CD4-positive, alpha-beta T cell treated with Interleukin-17A for 4 hours (primary cell): ENCODE measurements around the gene OLIG1.

ENCODE experiments used
- DNase-seq: peaks from one replicate; pipeline ENCODE4 v3.0.0-alpha.2; 2020; ENCODE audit warnings: mixed read lengths

Gene OLIG1

GRCh38 chr21:33105088-33105487 lies 35.1 kb downstream of the OLIG1 start:
- DNase-seq, result no peak

DNA sequence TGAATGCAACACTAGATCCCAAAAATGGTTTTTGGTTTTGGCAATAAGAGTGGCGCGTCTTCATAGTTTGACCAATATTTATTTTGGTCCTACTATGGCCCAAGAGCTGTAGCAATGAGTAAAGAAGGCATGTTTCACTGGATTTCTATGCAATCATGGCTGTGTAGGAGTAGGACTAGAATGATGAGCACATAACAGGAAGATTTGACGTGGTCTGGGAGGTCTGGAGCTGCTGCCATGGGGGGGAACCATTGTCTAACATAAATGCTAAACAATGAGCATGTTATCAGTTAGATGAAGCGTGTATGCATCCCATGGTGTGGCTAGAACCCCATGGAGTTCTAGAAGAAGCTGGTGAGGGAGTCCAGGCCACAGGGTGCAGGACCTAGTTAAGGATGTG lies 38.3 kb downstream of the OLIG1 start:
- no peak for DNase-seq

DNA sequence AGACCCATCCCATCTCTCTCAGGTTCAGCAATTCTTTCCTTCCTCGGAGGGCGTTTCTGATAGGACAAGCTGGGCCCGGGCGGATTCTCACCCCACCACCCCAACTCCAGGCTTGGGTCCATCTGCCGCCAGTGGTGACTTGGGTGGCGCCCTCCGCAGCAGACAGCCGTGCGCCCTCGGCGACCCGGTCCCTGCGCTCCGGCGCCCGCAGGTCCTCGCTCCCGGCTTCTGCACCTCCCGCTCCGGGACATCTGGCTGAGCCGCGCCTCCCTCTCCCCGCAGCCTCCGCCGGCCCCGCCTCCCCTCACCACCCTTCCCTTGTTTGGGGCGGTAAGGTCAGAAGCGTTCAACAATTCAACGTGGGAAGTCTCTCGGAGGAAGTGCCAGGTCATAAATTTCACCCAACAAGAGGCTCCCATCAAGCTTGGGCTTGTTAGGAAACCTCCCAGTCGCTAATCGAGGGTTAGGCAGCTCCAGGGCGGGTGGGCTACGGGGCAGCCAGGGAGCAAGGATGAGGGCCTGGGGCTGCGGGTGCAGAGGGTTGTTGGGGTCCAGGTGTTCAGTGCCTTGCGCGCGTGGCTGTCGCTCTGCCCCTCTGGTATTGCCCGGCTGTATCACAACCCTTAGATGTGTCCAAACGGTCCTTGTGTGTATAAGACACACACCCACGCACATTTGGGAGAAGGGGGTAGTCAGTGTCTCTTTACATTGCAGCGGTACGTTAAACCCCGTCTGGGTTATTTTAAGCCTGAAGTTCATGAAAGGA lies 39.8 kb downstream of the OLIG1 start:
- peak; percentile 50 for DNase-seq

GRCh38 chr21:33110340-33110715 lies 40.4 kb downstream of the OLIG1 start:
- no peak for DNase-seq

GRCh38 chr21:33111577-33111976 lies 41.6 kb downstream of the OLIG1 start:
- DNase-seq, result no peak

- no peak for DNase-seq
These were observed 42.2 kb downstream of the OLIG1 start for GRCh38 chr21:33112151-33112550.

DNA sequence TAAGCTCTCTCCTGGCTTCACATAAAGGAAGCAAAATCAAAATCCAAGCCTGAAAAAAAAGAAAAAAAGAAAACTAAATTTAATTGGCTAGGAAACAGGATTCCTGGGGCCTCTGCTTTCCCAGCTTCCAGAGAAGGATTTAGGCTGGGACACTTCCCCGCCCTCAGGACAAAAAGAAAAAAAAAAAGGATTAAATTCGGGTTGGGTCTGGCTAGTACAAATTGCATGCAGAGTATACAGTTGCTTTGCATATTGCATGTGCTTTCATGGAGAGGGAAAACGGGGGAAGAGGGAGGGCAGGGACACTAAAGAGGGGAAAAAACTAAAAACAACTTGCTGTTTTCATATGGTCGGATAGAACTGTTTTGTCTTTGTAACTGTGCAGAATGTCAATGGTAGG lies 42.7 kb downstream of the OLIG1 start:
- no peak for DNase-seq

GRCh38 chr21:33113131-33113530 lies 43.2 kb downstream of the OLIG1 start:
- DNase-seq, result no peak

GRCh38 chr21:33114276-33114675 lies 44.3 kb downstream of the OLIG1 start:
- DNase-seq, result no peak

DNA sequence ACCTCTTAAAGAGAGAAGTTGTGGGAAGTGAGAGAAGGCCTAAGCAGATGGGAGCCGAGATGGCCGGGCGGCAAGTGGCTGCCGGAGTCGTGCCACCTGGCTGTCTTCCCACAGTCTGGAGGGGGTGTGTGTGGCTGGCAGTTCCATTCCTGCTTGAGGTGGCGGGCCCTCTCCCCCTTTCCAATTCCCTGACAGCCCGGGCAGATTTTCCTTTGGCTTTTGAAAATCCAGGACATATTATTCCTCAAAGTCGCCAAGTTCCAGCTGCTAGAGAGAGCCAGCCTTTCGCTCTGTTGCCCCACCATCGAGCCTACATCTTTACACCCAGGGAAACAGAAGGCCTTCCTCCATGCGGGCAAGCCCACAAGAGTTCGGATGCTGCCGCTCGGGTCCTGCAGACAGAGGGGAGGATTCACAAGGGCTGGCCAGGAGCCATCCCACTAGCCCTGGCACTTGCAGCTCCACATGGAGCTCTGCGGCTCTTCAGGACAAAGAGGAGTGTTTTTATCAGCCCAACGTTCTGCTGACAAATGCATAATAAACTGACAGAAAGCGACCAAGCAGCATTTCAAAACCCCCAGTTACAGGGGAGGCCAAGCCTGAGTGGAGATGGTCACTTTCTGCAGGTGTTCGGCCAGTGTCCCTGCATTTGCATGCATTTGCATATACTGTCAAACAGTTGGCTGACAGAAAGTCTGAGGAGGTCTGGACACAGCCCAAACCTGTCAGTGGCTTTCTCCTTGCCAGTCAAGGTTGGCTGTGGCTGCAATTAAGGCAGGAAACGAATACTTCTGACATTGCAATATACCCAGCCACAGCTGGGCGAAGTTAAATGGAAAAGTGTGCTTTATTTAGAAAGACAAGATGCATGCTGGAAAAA lies 45.9 kb downstream of the OLIG1 start:
- no peak for DNase-seq

DNA sequence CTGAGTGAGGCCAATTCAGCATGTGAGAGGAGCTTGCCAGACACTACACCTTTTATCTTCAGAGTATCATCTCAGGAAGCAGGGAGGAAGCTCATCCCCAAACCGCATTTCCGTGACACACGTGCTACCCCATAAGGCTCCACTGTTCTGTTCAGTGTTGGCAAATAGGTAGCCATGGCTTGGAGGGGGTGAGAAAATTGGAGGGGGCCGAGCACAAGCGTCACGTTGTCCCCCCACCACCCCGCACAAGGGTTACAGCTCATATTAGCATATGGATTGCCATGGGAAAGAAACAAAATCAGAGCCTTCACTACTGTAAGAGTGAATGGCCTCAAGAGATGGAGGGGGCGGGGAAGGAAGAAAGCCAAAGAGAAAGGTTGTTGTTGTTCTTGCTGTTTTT lies 46.7 kb downstream of the OLIG1 start:
- DNase-seq, result peak; percentile 51

DNA sequence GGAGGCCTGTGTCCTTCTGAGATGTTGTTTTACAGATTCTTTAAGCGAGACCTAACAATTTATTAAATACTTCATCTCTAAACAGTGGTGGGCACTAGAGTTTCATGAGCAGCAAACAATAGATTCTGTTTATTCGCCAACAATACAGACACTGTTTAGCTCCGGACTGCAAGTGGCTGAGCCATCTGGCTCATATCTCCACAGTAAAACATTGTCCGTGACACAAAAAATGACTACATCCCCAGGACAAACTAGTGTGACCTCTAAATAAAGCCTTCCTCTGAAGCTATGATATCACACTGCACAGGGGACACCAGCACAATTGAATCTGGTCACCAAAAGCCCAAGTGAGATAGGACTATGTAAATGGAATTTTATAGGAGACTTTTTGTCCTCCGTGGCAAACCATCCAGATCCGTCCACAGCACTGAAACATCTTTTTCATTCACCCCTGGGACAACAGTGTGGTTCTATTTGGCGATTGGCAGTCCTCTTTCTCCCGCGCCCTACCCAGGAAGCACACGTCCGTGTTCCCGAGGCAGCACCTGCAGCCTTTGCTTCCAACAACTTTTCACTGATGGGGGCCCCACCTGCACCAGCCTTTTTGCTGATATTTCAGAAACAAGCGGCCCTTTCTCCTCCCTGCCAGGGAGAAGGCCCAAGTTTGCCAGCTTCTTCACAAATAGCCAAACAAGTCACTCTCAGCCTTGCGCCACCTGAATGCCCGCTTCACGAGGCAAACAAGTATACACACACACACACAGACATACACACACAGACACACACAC lies 47.4 kb downstream of the OLIG1 start:
- DNase-seq, result no peak
